ENCODE results near the gene ADCY5. TPM values are rescaled to one million over a fixed set of nuclear protein-coding genes. Genes with fewer than 3 reads are reported as not detected.

Gene ADCY5
- total RNA-seq, 1 experiment from 2014 or later: 1.4 TPM

DNA sequence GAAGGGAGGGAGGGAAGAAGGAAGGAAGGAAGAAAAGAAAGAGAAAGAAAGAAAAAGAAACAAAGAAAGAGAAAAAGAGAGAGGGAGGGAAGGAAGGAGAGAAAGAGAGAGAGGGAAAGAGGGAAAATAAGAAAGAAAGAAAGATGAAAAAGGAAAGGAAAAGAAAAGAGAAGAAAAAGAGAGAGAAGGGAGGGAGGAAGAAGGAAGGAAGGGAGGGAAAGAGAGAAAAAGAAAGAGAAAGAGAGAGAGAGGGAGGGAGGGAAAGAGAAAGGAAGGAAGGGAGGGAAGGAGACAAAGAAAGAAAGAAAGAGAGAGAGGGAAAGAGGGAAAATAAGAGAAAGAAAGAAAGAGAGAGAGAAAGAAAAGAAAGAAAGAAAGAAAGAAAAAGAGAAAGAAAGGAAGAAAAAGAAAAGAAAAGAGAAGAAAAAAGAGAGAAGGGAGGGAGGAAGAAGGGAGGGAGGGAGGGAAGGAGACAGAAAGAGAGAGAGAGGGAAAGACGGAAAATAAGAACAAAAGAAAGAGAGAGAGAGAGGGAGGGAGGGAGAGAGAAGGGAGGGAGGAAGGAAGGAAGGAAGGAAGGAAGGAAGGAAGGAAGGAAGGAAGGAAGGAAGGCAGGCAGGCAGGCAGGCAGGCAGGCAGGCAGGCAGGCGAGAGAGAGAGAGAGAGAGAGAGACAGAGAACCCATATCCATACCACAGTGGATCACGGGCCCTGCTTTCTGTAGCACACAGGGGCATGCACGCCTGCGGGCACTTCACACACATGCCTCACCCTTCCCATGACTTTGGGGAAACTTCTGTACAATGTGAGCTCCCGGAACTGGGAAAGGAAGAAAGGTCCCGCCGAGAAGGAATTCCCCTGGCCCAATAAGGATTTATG, 52.5 kb downstream of the ADCY5 start:
- TF ChIP-seq, protein P1, sequence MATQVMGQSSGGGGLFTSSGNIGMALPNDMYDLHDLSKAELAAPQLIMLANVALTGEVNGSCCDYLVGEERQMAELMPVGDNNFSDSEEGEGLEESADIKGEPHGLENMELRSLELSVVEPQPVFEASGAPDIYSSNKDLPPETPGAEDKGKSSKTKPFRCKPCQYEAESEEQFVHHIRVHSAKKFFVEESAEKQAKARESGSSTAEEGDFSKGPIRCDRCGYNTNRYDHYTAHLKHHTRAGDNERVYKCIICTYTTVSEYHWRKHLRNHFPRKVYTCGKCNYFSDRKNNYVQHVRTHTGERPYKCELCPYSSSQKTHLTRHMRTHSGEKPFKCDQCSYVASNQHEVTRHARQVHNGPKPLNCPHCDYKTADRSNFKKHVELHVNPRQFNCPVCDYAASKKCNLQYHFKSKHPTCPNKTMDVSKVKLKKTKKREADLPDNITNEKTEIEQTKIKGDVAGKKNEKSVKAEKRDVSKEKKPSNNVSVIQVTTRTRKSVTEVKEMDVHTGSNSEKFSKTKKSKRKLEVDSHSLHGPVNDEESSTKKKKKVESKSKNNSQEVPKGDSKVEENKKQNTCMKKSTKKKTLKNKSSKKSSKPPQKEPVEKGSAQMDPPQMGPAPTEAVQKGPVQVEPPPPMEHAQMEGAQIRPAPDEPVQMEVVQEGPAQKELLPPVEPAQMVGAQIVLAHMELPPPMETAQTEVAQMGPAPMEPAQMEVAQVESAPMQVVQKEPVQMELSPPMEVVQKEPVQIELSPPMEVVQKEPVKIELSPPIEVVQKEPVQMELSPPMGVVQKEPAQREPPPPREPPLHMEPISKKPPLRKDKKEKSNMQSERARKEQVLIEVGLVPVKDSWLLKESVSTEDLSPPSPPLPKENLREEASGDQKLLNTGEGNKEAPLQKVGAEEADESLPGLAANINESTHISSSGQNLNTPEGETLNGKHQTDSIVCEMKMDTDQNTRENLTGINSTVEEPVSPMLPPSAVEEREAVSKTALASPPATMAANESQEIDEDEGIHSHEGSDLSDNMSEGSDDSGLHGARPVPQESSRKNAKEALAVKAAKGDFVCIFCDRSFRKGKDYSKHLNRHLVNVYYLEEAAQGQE (IDR thresholded peaks at IDR 0.05; ENCODE audit: insufficient read depth in 1 of 2, low read depth in 2 of 2, low read length in 1 of 2): no peak
- TF ChIP-seq, protein P2, sequence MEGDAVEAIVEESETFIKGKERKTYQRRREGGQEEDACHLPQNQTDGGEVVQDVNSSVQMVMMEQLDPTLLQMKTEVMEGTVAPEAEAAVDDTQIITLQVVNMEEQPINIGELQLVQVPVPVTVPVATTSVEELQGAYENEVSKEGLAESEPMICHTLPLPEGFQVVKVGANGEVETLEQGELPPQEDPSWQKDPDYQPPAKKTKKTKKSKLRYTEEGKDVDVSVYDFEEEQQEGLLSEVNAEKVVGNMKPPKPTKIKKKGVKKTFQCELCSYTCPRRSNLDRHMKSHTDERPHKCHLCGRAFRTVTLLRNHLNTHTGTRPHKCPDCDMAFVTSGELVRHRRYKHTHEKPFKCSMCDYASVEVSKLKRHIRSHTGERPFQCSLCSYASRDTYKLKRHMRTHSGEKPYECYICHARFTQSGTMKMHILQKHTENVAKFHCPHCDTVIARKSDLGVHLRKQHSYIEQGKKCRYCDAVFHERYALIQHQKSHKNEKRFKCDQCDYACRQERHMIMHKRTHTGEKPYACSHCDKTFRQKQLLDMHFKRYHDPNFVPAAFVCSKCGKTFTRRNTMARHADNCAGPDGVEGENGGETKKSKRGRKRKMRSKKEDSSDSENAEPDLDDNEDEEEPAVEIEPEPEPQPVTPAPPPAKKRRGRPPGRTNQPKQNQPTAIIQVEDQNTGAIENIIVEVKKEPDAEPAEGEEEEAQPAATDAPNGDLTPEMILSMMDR (IDR thresholded peaks at IDR 0.05): no peak
- TF ChIP-seq SIN3A (IDR thresholded peaks at IDR 0.05; ENCODE audit: borderline replicate concordance, insufficient read depth, low read depth, low read length): no peak
- no peak for TF ChIP-seq POLR2AphosphoS5 (IDR thresholded peaks at IDR 0.05; ENCODE audit: low read depth, low read length)
- TF ChIP-seq TCF7L2 (IDR thresholded peaks at IDR 0.05; ENCODE audit: low read depth, low read length): no peak
- no peak for DNase-seq (ENCODE audit: low read depth, low spot score)
- intact Hi-C loops (cut with micrococcal nuclease; ENCODE audit: unreplicated experiment) (no loop called here), in situ Hi-C loops (cut with HindIII; ENCODE audit: low pct_unique_long_range_greater_than_20kb, low sequenced_read_pairs) (no loop called here)
- Histone ChIP-seq H3K36me3 (ENCODE audit: control insufficient read depth, insufficient read depth, low read length) (no peaks in the 10 kb centered on the region; the same call in 1 of the 2 replicates), H3K9me3 (ENCODE audit: control insufficient read depth, insufficient read depth, low read depth, low read length) (no peaks in the 10 kb centered on the region), H3K27me3 (ENCODE audit: control insufficient read depth, insufficient read depth, low read length) (peaks cover 24% of the 10 kb centered on the region), H3K27ac (ENCODE audit: low read length) (no peak overlapping the region), H3K4me3 (ENCODE audit: low read depth in 2 of 2, low read length in 2 of 2) (no peak overlapping the region), H3K4me1 (ENCODE audit: control insufficient read depth, insufficient read depth, low read length) (no peaks in the 10 kb centered on the region)
- BruUV-seq (replicated peaks): no TSS peak
- POLR2A ChIA-PET: no interaction called here
- CTCF ChIA-PET: no interaction called here
- ATAC-seq: peak; percentile 31; the same call in 1 of the 2 replicates

DNA sequence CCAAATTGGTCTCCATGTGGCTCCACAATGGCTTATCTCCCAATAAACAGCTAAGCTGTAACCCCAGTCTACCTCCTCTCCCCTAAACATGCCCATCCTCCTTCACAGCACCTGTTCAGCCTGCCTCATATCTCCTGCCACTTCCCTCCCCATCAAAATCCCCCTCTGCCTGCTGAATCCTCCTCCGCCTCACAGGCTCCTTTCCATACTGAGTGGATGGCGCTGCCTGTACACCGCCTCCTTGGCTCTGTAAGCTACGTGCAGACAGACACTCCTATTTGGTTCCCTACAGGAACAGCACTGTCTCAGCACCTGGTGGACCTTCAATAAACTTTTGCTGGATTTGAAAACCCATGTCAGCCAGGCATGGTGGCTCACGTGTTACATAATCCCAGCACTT, 53.7 kb downstream of the ADCY5 start:
- no peak overlapping the region for H3K4me3 ChIP-seq (ENCODE audit: low read depth in 2 of 2, low read length in 2 of 2)
- ChIA-PET POLR2A (no interaction called here), CTCF (no interaction called here)
- ATAC-seq (no peak), DNase-seq (ENCODE audit: low read depth, low spot score) (no peak)
- H3K9me3 ChIP-seq (ENCODE audit: control insufficient read depth, insufficient read depth, low read depth, low read length): no peaks in the 10 kb centered on the region
- BruUV-seq (replicated peaks): no TSS peak
- in situ Hi-C loops (cut with HindIII; ENCODE audit: low pct_unique_long_range_greater_than_20kb, low sequenced_read_pairs): no loop called here
- H3K27me3 ChIP-seq (ENCODE audit: control insufficient read depth, insufficient read depth, low read length): peaks cover 18% of the 10 kb centered on the region
- H3K27ac ChIP-seq (ENCODE audit: low read length): no peak overlapping the region
- no peaks in the 10 kb centered on the region; the same call in 1 of the 2 replicates for H3K36me3 ChIP-seq (ENCODE audit: control insufficient read depth, insufficient read depth, low read length)
- TF ChIP-seq POLR2AphosphoS5 (IDR thresholded peaks at IDR 0.05; ENCODE audit: low read depth, low read length) (no peak), TCF7L2 (IDR thresholded peaks at IDR 0.05; ENCODE audit: low read depth, low read length) (no peak), SIN3A (IDR thresholded peaks at IDR 0.05; ENCODE audit: borderline replicate concordance, insufficient read depth, low read depth, low read length) (no peak)
- TF ChIP-seq, protein P1 (IDR thresholded peaks at IDR 0.05; ENCODE audit: insufficient read depth in 1 of 2, low read depth in 2 of 2, low read length in 1 of 2): no peak
- TF ChIP-seq, protein P2 (IDR thresholded peaks at IDR 0.05): no peak
- H3K4me1 ChIP-seq (ENCODE audit: control insufficient read depth, insufficient read depth, low read length): no peaks in the 10 kb centered on the region
- intact Hi-C loops (cut with micrococcal nuclease; ENCODE audit: unreplicated experiment): no loop called here

All from Panc1 (cell line).